HG03575 (cell line): ENCODE results near the gene ADGRG6.
"Not testable (repeated sequence)": the region's sequence is repeated elsewhere in the genome, so short reads cannot be mapped to it uniquely, and the experiment has no call there.

Experiments
- ATAC-seq: cut with Tn5 transposase; IDR thresholded peaks from one replicate; pipeline ENCODE4 v1.9.1; 2021; ENCODE audit not compliant: unreplicated experiment, insufficient number of reproducible peaks, low FRiP score; ENCODE audit errors: extremely low read depth

The ADGRG6 gene

DNA sequence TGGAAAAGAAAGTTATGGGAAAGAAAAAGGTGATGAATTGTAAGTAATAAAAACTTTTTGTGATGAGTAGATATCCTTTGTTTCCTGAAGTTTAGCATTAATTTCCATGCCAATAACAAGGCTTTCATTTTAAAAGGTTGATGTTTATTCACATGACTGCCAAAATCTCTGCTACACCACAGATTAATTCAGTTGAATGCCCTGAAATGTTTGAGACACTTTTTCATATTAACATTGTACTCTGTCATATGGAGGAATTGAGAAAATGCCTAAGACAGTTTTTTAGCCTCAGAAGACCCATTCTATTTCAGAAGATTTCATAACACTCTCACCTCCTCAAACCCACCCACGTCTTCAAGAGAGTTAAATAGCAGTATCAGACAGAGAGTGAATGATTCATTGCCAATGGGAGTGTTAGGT, 115.5 kb downstream of the ADGRG6 start:
- no peak for ATAC-seq

DNA sequence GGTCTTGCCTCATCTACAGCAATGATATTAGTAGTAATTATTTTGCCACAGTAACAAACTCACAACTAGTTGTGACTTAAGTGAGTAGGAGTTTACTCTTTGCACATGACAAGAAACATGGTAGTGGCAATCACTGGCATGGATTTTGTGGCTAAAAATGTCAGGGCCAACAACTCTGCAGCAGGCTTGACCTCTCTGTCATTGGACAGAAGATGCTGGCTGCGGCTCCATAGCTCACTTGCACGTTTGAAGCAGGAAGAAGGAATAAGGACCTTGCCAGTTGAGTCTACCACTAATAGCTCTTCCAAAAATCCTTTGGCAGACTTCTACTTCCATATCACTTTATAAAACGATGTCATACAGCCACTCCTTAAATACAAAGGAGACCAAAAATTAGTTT, 117.3 kb downstream of the ADGRG6 start:
- no peak for ATAC-seq

DNA sequence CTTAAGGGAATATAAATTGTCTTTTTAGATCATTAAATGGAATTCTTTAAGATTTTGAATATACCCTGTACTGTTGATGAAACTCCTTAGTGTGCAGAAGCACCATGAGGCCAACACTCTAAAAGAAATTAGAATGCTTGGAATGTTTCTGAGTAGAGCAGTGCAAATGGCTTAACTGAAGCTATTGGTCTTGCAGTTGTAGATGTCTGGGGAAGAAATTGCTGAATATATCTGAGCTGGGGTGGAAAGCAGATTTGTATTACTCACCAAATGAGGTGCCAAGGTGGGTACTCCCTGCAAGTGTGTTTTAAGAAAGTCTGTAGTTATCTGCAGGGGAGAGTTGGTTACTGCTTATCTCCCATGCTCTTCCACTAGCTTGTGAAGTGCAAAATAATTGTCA, 119.0 kb downstream of the ADGRG6 start:
- no peak for ATAC-seq

DNA sequence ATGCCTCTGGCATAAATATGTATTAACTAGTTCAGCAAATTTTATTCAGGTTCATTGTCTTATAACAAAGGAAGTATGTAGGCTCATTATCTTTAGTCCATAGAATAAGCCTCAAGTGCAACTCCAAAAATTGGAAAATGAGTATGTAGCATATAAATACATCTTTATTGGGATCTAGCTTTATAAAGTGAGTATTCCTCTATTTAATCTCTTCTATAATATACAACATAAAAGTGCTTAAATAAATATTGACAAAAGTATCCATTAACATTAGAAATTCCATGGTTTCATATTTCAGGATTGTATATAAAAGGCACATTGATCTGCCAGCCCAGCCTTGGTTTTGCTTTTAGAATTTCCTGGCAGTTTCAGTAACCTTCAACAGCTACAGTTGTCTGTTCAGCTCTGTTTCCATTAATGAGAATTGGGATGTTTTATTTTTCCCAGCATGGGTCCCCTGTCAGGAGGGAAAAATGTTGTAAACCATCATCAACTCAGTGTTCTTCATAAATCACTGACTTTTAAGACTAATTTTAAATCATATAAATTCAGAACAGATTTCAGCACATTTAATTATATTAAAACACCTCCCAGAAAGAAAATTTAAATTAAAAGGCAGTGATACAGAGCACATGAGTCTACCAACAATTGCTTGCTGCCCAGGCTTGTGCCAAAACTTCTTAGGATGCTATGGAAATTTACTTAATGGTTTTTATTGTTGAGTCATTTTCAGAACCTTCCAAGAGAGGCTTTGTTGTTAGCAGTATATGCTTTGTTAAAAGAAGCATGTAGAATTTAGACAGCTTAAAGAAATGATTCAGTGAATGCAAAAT, 119.7 kb downstream of the ADGRG6 start:
- no peak for ATAC-seq

DNA sequence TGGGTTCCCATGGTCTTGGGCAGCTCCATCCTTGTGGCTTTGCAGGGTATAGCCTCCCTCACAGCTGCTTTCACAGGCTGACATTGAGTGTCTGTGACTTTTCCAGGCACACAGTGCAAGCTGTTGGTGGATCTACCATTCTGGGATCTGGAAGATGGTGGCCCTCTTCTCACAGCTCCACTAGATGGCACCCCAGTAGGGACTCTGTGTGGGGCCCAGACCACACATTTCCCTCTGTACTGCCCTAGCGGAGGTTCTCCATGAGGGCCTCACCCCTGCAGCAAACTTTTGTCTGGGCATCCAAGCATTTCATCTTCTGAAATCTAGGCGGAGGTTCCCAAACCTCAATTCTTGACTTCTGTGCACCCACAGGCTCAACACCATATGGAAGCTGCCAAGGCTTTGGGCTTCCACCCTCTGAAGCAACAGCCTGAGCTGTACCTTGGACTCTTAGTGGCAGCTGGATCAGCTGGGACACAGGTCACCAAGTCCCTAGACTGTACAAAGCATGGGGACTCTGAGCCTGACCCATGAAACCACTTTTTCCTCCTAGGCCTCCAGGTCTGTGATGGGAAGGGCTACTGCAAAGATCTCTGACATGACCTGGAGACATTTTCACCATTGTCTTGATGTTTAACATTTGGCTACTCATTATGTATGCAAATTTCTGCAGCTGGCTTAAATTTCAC, 124.8 kb downstream of the ADGRG6 start:
- not testable (repeated sequence) for ATAC-seq

DNA sequence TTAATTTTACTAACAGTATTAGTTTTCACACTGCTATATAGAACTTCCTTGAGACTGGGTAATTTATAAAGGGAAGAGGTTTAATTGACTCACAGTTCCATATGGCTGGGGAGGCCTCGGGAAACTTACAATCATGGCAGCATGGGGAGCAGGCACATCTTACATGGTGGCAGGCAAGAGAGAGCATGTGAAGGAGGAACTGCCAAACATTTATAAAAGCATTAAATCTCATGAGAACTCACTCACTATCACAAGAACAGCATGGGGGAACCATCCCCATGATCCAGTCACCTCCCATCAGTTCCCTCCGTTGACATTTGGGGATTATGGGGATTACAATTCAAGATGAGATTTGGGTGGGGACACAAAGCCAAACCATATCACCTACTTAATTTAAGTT, 126.7 kb downstream of the ADGRG6 start:
- not testable (repeated sequence) for ATAC-seq

DNA sequence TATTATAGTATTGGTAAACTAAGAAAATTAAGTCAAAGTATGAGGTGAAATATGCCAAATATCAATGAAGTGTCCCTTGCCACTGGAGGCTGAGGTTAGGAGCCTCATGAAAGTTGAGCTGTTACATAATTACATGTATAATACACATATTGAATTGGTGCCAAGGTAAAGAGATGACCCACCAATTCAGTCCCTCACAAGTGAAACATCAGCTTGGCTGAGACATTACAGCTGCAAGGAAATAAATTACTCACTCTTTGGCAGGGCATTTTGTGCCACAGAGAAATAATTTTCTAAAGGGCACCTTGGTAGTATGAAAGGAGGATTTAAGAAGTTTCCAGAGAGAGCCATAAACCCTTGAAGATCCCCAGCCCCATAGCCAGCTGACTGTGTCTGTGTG, 127.4 kb downstream of the ADGRG6 start:
- no peak for ATAC-seq

DNA sequence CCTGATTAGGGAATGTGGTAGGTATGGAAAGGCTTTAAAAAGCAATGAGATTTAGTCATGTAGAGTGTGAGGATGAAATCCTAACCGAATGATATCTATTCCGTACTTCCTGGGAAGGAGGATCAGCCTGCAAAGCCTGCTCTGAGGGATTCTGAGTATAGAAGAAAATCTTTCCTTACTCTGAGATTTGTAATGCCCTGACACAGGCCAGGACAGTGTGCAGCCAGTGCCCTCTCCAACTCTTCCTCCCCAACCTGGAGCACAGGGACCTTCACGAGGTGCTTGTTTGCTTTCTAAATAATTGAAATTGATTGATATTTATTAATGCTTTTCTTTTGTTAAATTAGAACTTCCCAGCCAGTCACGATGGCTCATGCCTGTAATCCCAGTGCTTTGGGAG, 131.6 kb downstream of the ADGRG6 start:
- no peak for ATAC-seq

DNA sequence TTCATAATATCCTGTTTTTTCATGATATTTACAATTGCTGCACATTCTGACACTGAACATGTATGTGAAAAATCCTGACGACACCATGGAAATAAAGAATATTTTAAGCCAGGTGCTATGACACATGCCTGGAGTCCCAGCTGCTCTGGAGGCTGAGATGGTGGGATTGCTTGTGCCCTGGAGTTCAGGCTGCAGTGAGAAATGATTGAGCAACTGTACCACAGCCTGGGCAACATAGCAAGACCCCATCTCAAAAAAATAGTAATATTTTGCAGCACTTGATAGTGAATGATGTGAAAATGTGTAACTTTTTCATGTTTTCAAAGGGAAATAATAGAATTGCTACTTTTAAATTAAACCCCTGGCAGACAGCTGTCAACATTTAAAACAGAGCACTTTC, 137.1 kb downstream of the ADGRG6 start:
- ATAC-seq, result no peak

DNA sequence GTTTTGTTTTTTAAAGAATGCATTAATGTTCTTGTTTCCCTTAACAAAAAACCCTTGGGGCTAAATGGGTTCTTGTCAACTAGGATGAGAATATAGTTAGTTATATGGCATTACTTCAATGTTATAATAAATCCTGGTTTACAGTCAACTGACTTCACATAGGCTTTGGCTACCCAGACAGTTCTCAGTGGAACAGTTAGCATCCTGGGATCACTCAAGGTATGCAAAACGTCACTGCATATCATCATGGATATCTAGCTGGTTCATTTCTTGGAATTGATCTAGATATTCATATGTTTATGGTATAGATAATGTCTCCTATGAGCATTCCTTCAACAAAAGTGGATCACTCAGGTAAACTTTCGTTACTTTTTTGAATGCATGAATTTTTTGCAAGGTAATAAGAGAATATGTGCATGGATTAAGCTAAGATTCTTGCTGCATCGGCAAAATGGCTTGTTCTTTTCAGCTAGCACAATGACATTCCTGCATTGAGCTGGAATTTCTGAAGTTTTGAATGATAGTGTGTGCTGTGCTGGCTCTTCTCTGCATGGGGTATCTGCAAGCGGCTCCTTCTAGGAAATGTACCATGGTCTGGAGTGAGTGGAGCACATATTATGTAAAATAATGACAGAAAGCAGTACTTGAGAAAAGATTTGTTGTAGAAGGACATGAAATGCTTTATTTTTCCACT, 138.9 kb downstream of the ADGRG6 start:
- ATAC-seq, result no peak

DNA sequence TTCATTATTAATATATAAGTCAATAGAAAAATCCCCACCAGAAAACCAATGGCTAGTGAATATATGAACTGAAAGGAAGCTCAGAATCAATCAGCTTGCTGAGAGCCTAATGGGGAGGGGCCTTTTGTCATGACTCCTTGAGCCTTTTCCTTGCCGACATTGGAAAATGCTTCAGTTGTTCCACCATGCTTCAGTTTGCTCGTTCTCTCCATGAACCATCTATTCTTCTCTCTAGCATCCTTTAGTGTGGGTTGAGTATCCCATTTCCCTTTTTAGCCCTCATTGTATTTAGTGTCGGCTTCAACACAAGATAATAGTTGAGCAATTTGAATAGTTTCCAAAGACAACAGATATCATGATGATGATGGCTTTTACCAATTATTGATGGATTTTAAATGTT, 139.9 kb downstream of the ADGRG6 start:
- ATAC-seq, result no peak

DNA sequence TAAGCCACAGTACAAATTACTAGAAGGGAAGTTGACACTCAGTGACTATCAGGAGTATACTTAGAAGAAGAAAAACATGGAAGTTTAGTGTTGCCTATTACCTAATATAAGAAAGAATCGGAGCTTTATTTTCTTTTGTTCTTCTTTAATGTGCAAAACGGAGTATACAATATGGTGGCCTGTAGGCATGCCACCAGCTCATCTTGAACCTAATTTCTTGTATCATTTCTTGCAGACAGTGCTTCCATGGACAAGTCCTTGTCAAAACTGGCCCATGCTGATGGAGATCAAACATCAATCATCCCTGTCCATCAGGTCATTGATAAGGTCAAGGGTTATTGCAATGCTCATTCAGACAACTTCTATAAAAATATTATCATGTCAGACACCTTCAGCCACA, 141.3 kb downstream of the ADGRG6 start:
- no peak for ATAC-seq

DNA sequence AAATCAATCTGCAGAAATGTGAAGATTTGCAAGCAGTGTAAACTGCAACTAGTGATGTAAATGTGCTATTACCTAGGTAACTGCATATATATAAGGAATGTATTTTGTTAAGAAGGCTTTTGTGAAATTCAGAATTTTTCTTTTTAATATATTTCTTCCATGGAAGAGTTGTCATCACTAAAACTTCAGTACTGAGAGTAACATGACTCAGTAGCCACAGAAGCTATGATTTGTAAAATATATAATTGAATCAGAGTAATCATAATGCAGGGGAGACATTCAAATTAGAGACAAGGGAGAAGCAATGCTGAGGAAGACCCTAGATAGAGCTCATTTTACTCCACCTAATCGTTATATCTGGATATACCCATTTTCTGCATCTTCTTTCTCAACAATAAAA, 141.7 kb downstream of the ADGRG6 start:
- ATAC-seq, result no peak

DNA sequence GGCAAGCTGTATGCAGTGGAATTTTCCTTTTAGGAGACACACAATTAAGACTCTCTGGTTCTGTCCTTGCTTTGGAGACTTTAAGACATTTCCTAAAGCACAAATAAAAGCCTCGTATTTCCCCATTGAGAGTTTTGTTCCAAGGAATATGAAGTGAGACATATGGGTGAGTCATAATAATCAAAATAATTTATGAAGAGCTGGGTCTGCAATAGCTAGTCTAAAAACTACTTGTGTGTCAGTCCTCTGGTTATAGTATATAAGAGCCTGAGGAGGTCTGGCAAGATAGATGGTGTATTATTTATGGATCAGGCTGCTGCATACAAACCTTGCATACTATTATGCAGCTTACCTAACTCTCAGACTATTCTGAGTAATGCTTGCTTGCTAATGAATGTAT, 142.6 kb downstream of the ADGRG6 start:
- ATAC-seq, result no peak

DNA sequence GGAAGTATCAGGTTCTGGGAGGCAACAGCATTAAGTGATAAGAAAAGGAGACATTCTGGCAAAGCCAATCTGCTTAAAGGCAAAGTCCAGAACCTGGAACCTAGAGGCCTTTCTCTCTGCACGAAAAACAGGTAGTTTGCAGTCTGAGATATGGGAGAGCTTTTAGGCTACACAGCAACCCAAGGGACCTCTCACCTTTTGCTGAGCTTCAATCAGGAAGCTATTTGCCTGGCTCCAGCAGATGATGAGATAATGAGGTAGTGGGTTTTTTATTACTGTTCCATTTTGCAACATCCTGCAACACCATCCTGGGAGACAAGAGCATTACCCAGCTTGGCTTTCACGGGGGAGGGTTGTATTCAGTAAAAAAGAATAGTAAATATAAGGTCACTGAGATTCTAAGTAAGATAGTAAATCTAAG, 143.1 kb downstream of the ADGRG6 start:
- no peak for ATAC-seq

DNA sequence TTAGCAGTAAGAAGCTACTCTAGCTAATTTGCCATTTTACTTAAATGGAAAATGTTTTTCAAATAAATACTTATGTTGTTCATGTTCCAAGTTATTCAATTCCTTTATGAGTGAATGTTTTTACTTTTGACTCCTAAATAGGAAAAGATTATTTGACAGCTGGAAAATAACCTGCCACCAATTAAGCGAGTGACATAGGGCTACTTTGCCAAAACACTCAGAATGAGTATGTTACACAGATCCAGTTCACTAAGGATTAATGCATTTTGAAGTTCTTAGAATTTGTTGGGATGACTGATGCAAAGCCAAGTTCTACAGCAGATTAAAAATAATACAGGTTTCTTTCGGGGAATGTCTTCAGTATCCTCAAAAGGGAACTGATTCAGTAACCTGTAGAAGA, 144.4 kb downstream of the ADGRG6 start:
- no peak for ATAC-seq

DNA sequence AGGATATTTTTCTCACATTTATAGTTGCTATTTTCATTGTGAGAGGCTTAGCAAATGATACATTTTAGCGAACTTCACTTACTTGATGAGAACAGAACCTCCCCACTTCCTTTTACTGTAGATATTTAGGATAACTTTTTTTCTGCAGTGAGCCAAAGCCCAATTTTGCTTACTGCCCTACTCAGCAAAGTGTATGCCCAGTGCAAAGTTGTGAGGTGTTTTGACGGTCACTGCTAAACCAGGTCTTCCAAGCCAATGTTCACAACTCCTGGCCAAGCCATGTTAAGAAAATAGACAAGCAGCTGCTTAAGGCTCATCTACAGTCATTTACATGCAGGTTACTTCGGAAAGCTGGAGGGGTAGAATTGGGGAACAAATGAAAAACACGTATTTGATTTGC, 144.8 kb downstream of the ADGRG6 start:
- ATAC-seq, result no peak

DNA sequence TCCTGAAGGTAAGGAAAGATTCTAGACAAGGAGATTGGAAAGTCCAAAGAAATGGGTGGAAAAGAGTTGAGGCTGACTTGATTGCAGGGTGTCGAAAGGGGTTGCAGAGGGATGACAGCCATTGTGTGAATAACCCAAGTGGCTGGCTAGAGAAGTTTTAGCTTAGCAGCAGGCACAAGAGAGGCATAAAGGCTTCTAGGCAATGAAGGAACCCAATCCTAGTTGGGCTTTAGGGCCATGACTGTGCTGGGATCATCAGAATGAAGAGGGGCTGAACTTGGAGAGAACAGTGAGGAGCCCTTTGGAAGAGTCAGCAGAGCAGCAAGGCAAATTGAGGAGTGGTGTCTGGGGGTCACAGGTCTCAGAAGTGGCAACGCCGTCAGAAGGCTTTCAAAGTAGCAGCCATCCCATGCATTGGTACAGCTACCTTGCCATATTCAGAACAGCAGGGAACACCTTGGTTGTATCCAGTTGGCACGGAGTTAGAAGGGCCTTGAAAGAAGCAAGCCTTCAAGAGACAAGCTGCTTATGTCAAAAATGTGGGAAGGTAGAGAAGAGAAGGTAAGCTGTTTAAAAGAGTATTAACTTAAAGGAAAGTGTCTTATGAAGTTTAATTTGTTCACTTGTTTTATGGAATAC, 146.4 kb downstream of the ADGRG6 start:
- no peak for ATAC-seq

DNA sequence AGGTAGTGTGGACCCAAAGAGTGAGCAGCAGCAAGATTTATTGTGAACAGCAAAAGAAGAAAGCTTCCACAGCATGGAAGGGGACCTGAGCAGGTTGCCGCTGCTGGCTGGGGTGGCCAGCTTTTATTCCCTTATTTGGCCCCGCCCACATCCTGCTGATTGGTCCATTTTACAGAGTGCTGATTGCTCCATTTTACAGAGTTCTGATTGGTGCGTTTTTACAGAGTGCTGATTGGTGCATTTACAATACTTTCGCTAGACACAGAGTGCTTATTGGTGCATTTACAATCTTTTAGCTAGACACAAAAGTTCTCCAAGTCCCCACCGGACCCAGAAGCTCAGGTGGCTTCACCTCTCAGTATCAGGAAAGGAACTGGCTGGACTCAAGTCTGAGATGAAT, 149.0 kb downstream of the ADGRG6 start:
- ATAC-seq, result not testable (repeated sequence)

DNA sequence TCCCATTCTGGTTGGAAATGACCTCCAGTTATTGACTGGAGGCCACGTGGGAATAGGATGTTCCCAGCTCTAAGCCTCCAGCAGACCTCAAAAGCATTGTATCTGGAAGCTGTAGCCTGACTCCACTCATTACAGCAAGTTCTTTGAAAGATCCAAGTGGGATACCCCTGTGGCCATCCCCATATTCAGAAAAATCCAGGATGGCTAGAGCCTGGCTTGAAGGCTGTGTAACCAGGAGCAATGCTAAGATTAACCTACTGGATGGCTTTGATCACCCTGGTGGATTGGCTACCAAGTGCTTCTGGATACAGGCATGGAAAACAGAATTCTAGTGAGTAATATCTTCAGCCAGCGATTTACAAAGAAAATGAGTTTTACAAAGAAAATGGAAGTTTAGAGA, 151.2 kb downstream of the ADGRG6 start:
- no peak for ATAC-seq
